HUES48 (cell line): ENCODE results near the gene IFT27.
"Not testable (repeated sequence)": the region's sequence is repeated elsewhere in the genome, so short reads cannot be mapped to it uniquely, and the experiment has no call there.

ENCODE experiments used
- H3K27ac ChIP-seq: one replicate; pipeline ENCODE4 v1.7.0; 2013; ENCODE audit warnings: low read depth, low read length, inconsistent platforms
- H3K27me3 ChIP-seq: 2 replicates; pipeline ENCODE4 v1.6.1; 2013; ENCODE audit warnings: mild to moderate bottlenecking, low read length; ENCODE audit not compliant: control insufficient read depth, insufficient read depth
- H3K36me3 ChIP-seq: 2 replicates; pipeline ENCODE4 v1.6.1; 2013; ENCODE audit warnings: low read length; ENCODE audit not compliant: control insufficient read depth, insufficient read depth
- H3K4me1 ChIP-seq: 2 replicates; pipeline ENCODE4 v1.6.1; 2013; ENCODE audit warnings: mild to moderate bottlenecking, low read length; ENCODE audit not compliant: control insufficient read depth, insufficient read depth
- H3K4me3 ChIP-seq: 2 replicates; pipeline ENCODE4 v1.5.1; 2013; ENCODE audit warnings: mild to moderate bottlenecking, low read depth, low read length
- H3K9ac ChIP-seq: 2 replicates; pipeline ENCODE4 v1.6.1; 2013; ENCODE audit warnings: mild to moderate bottlenecking, low read depth, low read length, moderate library complexity
- H3K9me3 ChIP-seq: 2 replicates; pipeline ENCODE4 v1.6.1; 2013; ENCODE audit warnings: low read length; ENCODE audit not compliant: control insufficient read depth, insufficient read depth

The IFT27 gene

GRCh38 chr22:36731916-36732315 lies 44.0 kb downstream of the IFT27 start:
- no peak overlapping the region for H3K9ac ChIP-seq
- H3K27me3 ChIP-seq = no peaks in the 10 kb centered on the region

DNA sequence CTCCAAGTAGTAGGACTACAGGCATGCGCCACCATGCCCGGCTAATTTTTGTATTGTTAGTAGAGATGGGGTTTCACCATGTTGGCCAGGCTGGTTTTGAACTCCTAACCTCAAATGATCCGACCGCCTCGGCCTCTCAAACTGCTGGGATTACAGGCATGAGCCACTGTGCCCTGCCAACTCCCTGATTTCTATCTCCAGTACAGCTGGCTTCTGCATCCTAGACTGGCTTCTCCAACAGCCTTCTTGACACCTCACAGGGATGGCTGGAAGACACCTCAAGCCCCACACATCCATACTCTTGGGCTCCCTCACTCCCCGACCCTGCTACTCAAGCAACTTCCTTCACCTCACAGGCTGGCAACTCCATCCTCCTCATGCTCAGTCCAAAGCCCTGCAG lies 44.6 kb downstream of the IFT27 start:
- H3K27ac ChIP-seq, H3K4me1 ChIP-seq, H3K9me3 ChIP-seq, H3K36me3 ChIP-seq, H3K27me3 ChIP-seq, H3K4me3 ChIP-seq, H3K9ac ChIP-seq: not testable (repeated sequence)

More at GRCh38 chr22:36731916-36732315, 44.0 kb downstream of the IFT27 start:
- Histone ChIP-seq H3K4me1 (no peaks in the 10 kb centered on the region), H3K9me3 (no peaks in the 10 kb centered on the region), H3K4me3 (no peak overlapping the region), H3K36me3 (no peaks in the 10 kb centered on the region), H3K27ac (no peak overlapping the region)

GRCh38 chr22:36730176-36730858 lies 45.6 kb downstream of the IFT27 start:
- Histone ChIP-seq H3K4me1 (no peaks in the 10 kb centered on the region), H3K36me3 (no peaks in the 10 kb centered on the region), H3K4me3 (no peak overlapping the region), H3K9me3 (no peaks in the 10 kb centered on the region), H3K9ac (no peak overlapping the region), H3K27ac (no peak overlapping the region), H3K27me3 (no peaks in the 10 kb centered on the region)

DNA sequence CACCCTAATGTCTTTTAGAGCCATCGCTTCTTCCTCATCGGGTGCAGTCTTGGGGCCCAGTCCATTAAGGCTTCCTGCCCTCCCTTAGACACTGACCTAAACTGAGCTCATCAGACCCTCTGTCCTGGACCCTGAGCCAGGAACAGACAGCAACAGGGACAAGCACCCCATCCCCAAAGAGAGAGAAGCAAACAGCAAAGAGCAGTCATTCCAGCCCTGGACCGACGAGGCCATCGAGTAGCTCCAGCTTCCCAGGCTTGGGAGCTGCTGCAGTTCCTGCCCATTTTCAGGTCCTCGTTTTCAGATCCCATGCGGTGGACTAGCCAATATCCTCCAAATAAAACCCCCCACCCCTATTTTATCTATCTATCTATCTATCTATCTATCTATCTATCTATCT lies 46.6 kb downstream of the IFT27 start:
- Histone ChIP-seq H3K4me3 (no peak overlapping the region), H3K36me3 (no peaks in the 10 kb centered on the region), H3K9ac (no peak overlapping the region), H3K27me3 (no peaks in the 10 kb centered on the region), H3K4me1 (no peaks in the 10 kb centered on the region), H3K9me3 (no peaks in the 10 kb centered on the region), H3K27ac (no peak overlapping the region)

DNA sequence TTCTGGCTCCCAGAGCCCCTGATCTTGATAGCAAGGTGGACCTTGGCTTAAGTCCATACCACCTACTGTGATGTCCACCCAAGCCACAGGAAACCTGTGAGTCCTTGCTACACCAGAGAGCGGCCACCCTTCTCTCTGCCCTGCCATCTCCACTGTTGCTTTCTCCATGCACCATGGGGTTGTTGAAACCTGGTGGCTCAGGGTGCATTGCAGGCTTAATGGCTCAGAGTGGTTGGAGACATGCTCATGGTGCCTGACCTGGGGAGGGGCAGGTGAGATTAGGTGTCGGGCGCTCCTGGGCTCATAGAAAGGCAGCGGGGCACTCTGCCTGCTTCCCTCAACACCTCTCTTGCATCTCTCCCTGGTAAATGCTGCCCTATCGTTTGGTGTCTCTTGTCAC lies 47.4 kb downstream of the IFT27 start:
- Histone ChIP-seq H3K4me1 (no peaks in the 10 kb centered on the region), H3K27me3 (no peaks in the 10 kb centered on the region), H3K9me3 (no peaks in the 10 kb centered on the region), H3K36me3 (no peaks in the 10 kb centered on the region), H3K27ac (no peak overlapping the region), H3K4me3 (no peak overlapping the region), H3K9ac (no peak overlapping the region)

GRCh38 chr22:36727927-36728488 lies 47.9 kb downstream of the IFT27 start:
- H3K36me3 ChIP-seq = no peaks in the 10 kb centered on the region
- H3K9ac ChIP-seq = no peak overlapping the region
- H3K27ac ChIP-seq = no peak overlapping the region
- no peak overlapping the region for H3K4me3 ChIP-seq
- H3K4me1 ChIP-seq = no peaks in the 10 kb centered on the region
- no peaks in the 10 kb centered on the region for H3K27me3 ChIP-seq
- no peaks in the 10 kb centered on the region for H3K9me3 ChIP-seq

DNA sequence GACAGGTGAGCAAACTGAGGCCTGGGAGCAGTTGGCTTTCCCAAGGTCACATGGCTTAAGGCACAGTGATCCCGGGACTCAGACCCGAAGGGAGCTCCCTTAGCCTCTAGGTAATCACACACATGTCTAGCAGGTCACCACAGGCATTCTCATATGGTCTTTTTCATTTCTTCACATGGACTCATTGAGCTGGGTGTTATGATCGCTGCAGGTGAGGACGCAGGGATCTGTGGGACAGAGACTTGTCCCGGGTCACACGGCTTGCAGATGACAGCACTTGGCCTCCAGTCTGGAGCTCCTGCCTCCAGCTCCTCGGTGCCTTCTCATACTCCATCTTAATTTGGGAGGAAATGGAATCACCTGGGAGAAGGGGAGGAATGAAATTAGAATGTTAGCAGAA lies 48.8 kb downstream of the IFT27 start:
- no peak overlapping the region for H3K9ac ChIP-seq
- no peaks in the 10 kb centered on the region for H3K36me3 ChIP-seq
- no peaks in the 10 kb centered on the region for H3K4me1 ChIP-seq
- no peaks in the 10 kb centered on the region for H3K9me3 ChIP-seq
- no peak overlapping the region for H3K27ac ChIP-seq
- H3K4me3 ChIP-seq = no peak overlapping the region
- H3K27me3 ChIP-seq = no peaks in the 10 kb centered on the region; the same call in 1 of the 2 replicates

GRCh38 chr22:36726007-36726380 lies 49.9 kb downstream of the IFT27 start:
- Histone ChIP-seq H3K27ac (no peak overlapping the region), H3K9ac (no peak overlapping the region), H3K4me1 (no peaks in the 10 kb centered on the region), H3K4me3 (no peak overlapping the region), H3K36me3 (no peaks in the 10 kb centered on the region), H3K9me3 (no peaks in the 10 kb centered on the region), H3K27me3 (no peaks in the 10 kb centered on the region; the same call in 1 of the 2 replicates)

GRCh38 chr22:36725366-36726006 lies 50.4 kb downstream of the IFT27 start:
- H3K9me3 ChIP-seq = no peaks in the 10 kb centered on the region
- H3K9ac ChIP-seq = no peak overlapping the region
- no peaks in the 10 kb centered on the region for H3K36me3 ChIP-seq
- H3K27me3 ChIP-seq = no peaks in the 10 kb centered on the region; the same call in 1 of the 2 replicates
- no peaks in the 10 kb centered on the region for H3K4me1 ChIP-seq
- no peak overlapping the region for H3K4me3 ChIP-seq
- H3K27ac ChIP-seq = no peak overlapping the region

GRCh38 chr22:36724836-36725235 lies 51.1 kb downstream of the IFT27 start:
- no peaks in the 10 kb centered on the region for H3K4me1 ChIP-seq
- H3K4me3 ChIP-seq = no peak overlapping the region
- no peaks in the 10 kb centered on the region for H3K9me3 ChIP-seq
- no peaks in the 10 kb centered on the region for H3K36me3 ChIP-seq
- no peaks in the 10 kb centered on the region; the same call in 1 of the 2 replicates for H3K27me3 ChIP-seq
- H3K9ac ChIP-seq = no peak overlapping the region
- H3K27ac ChIP-seq = no peak overlapping the region

- no peak overlapping the region for H3K4me3 ChIP-seq
- H3K4me1 ChIP-seq = no peaks in the 10 kb centered on the region
- H3K9me3 ChIP-seq = no peaks in the 10 kb centered on the region
- no peaks in the 10 kb centered on the region for H3K36me3 ChIP-seq
- H3K27me3 ChIP-seq = no peaks in the 10 kb centered on the region; the same call in 1 of the 2 replicates
- no peak overlapping the region for H3K27ac ChIP-seq
- no peak overlapping the region for H3K9ac ChIP-seq
These were observed 53.9 kb downstream of the IFT27 start for GRCh38 chr22:36722055-36722454.
